ENCODE measurements around the gene RIN3.

DNA sequence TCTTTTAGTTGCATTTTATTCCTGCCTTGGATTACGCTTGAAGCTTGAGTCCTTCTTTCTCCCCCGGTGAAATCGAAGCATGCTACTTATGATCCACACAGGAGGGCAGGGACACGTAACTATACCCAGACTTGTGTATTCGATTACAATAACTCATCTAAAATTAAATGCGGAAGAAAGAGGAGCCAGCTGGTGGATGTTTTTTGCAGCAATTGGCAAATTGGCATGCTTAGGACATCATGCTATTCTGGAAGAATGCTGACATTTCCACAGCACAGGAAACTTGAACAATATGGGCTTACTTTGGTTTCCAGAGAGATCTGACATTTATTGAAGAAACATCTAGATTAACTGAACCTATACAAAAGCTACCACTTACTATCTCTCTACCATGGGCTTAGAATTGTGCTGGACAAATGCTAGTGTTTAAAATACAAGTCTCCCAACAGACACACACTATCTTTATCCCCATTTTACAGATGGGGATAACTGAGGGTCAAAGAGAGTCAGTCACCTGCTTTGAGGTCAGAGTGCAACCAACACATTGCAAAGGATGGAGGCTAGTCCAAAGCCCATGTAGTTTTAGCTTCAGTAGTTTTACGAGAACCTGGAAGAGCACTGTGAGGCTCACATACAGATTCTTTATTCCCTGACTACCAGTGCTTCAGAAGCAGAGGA lies 198.5 kb downstream of the RIN3 start:
- TF ChIP-seq, protein P1, sequence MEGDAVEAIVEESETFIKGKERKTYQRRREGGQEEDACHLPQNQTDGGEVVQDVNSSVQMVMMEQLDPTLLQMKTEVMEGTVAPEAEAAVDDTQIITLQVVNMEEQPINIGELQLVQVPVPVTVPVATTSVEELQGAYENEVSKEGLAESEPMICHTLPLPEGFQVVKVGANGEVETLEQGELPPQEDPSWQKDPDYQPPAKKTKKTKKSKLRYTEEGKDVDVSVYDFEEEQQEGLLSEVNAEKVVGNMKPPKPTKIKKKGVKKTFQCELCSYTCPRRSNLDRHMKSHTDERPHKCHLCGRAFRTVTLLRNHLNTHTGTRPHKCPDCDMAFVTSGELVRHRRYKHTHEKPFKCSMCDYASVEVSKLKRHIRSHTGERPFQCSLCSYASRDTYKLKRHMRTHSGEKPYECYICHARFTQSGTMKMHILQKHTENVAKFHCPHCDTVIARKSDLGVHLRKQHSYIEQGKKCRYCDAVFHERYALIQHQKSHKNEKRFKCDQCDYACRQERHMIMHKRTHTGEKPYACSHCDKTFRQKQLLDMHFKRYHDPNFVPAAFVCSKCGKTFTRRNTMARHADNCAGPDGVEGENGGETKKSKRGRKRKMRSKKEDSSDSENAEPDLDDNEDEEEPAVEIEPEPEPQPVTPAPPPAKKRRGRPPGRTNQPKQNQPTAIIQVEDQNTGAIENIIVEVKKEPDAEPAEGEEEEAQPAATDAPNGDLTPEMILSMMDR (IDR thresholded peaks at IDR 0.05), result no peak
- no peak for TF ChIP-seq POLR2A (IDR thresholded peaks at IDR 0.05)

Measured in Peyer's patch (tissue), 4 donors.